Keratinocyte (primary cell): Measurements from ENCODE around the gene OTOGL.

Experiments used
- CTCF ChIP-seq, 3 experiments: IDR thresholded peaks in 1 of 3; conservative IDR thresholded peaks in 1 of 3; optimal IDR thresholded peaks in 1 of 3; 2 replicates in 2 of 3; 3 replicates in 1 of 3; pipeline versions ENCODE3 to v1.5.1; 2011; ENCODE audit warnings: low read length in 3 of 3, mild to moderate bottlenecking in 3 of 3, moderate library complexity in 2 of 3, control low read depth in 1 of 3, inconsistent platforms in 1 of 3; ENCODE audit not compliant: insufficient read depth in 2 of 3; ENCODE audit errors: extremely low read depth in 1 of 3
- EZH2 ChIP-seq: IDR thresholded peaks from one replicate; pipeline ENCODE4 v1.6.1; 2012; ENCODE audit warnings: inconsistent platforms, mild to moderate bottlenecking, low read length, moderate library complexity

DNA sequence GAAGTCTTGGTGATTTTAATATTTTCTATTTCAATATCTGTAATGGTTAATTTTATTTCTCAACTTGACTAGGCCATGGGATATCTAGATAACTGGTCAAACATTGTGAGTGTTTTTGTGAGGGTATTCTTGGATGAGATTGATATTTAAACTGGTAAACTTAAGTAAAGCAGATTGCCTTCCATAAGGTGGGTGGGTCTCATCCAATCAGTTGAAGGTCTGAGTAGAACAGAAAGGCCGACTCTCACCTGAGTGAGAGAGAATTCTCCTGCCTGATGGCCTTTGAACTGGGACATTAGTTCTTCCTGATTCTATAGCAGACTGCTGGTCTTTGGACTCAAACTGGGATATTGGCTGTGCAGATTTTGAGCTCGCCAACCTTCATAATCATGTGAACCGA lies 36.3 kb downstream of the OTOGL start:
- TF ChIP-seq CTCF (optimal IDR thresholded peaks at IDR 0.05 in 1 of 3, IDR thresholded peaks at IDR 0.05 in 1 of 3, conservative IDR thresholded peaks at IDR 0.05 in 1 of 3; ENCODE audit: extremely low read depth in 1 of 3, insufficient read depth in 2 of 3, low read length in 3 of 3) = no peak
- no peak for TF ChIP-seq EZH2
